ENCODE results near the gene MYO18A.

DNA sequence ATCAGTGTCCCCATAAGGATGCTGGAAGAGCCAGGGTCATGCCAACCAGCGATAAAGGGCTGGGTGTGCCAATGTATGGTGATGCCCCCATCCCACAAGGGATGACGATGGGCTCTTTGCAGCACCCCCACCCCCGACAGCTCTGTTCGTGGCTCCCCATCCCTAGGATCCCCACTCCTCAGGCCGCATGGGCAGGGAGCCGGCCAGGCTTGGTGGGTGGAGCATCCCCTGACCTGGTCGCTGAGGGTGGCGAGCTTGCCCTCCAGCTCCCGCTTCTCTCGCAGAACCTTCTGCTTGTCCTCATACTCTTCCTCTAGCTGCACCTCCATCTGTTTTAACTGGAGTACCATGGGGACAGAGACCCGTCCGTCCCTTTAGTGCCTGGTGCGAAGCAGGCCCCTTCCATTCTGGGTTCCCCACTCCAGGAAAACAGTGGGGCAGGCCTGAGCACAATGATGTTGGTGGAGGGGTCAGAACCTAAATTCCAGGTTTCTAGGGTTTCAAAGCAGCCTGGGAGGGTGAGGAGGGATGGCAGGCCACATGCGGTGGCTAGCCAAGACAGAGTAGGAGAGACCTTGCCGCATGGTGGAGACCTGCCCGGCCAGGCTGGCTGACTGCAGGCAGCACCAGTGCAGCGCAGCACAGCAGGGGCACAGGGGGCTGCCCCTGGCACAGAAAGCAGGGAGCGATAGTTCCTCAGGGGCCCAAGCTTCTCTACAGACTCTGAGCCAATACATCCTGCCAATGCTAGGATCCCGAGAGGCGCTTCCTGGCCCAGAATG, 86.9 kb downstream of the MYO18A start:
- TF ChIP-seq TAF1 (IDR thresholded peaks at IDR 0.05; ENCODE audit: borderline replicate concordance, insufficient read depth, low read length): no peak
- TF ChIP-seq, protein P1, sequence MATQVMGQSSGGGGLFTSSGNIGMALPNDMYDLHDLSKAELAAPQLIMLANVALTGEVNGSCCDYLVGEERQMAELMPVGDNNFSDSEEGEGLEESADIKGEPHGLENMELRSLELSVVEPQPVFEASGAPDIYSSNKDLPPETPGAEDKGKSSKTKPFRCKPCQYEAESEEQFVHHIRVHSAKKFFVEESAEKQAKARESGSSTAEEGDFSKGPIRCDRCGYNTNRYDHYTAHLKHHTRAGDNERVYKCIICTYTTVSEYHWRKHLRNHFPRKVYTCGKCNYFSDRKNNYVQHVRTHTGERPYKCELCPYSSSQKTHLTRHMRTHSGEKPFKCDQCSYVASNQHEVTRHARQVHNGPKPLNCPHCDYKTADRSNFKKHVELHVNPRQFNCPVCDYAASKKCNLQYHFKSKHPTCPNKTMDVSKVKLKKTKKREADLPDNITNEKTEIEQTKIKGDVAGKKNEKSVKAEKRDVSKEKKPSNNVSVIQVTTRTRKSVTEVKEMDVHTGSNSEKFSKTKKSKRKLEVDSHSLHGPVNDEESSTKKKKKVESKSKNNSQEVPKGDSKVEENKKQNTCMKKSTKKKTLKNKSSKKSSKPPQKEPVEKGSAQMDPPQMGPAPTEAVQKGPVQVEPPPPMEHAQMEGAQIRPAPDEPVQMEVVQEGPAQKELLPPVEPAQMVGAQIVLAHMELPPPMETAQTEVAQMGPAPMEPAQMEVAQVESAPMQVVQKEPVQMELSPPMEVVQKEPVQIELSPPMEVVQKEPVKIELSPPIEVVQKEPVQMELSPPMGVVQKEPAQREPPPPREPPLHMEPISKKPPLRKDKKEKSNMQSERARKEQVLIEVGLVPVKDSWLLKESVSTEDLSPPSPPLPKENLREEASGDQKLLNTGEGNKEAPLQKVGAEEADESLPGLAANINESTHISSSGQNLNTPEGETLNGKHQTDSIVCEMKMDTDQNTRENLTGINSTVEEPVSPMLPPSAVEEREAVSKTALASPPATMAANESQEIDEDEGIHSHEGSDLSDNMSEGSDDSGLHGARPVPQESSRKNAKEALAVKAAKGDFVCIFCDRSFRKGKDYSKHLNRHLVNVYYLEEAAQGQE (IDR thresholded peaks at IDR 0.05; ENCODE audit: insufficient read depth in 1 of 2, low read depth in 2 of 2, low read length in 2 of 2): no peak
- no peak for TF ChIP-seq POLR2AphosphoS5 (IDR thresholded peaks at IDR 0.05; ENCODE audit: low read depth, low read length)
- TF ChIP-seq SIN3A (IDR thresholded peaks at IDR 0.05; ENCODE audit: borderline replicate concordance, insufficient read depth, low read length): no peak
- TF ChIP-seq FOXP2 (optimal IDR thresholded peaks at IDR 0.05; ENCODE audit: borderline replicate concordance, extremely low read depth, extremely low read length, insufficient read depth): no peak
